Keratinocyte (primary cell): ENCODE data around the gene SYMPK. TPM values are rescaled to one million over a fixed set of nuclear protein-coding genes. Genes with fewer than 3 reads are reported as not detected.

Experiments used
- DNase-seq: peaks from one replicate; pipeline ENCODE4 v3.0.0-alpha.2; 2011; ENCODE audit warnings: low read depth, missing footprints, low spot score
- FAIRE-seq: peaks from 2 replicates; lab custom pipeline; 2011; peaks lifted over from hg19 to GRCh38; lab: Jason Lieb, UNC
- H2AFZ ChIP-seq: 2 replicates; pipeline ENCODE4 v1.6.0; 2012; ENCODE audit warnings: low read length, control low read depth, inconsistent platforms; ENCODE audit not compliant: control insufficient read depth
- H3K27ac ChIP-seq: 2 replicates; pipeline ENCODE4 v1.5.1; 2011; ENCODE audit warnings: low read length; ENCODE audit not compliant: control insufficient read depth, insufficient read depth
- H3K27me3 ChIP-seq: 3 replicates; pipeline ENCODE4 v1.6.0; 2011; ENCODE audit warnings: low read length; ENCODE audit not compliant: control insufficient read depth, insufficient read depth; ENCODE audit errors: extremely low read depth
- H3K36me3 ChIP-seq, 2 experiments: 2 replicates in 1 of 2; 3 replicates in 1 of 2; pipeline ENCODE4 v1.5.1; 2011; ENCODE audit warnings: low read length in 2 of 2, mild to moderate bottlenecking in 1 of 2; ENCODE audit not compliant: control insufficient read depth in 2 of 2, insufficient read depth in 2 of 2; ENCODE audit errors: extremely low read depth in 1 of 2
- H3K4me1 ChIP-seq: 3 replicates; pipeline ENCODE4 v1.5.1; 2011; ENCODE audit warnings: low read length; ENCODE audit not compliant: control insufficient read depth, insufficient read depth; ENCODE audit errors: extremely low read depth
- H3K4me2 ChIP-seq: 3 replicates; pipeline ENCODE4 v1.6.0; 2011; ENCODE audit warnings: low read depth, low read length; ENCODE audit not compliant: control insufficient read depth, insufficient read depth; ENCODE audit errors: extremely low read depth
- H3K4me3 ChIP-seq, 3 experiments: fragments of 200-600 bp in 1 of 3; sonication (generic) in 1 of 3; 2 replicates in 2 of 3; 3 replicates in 1 of 3; pipeline ENCODE4 v1.5.1; 2011 to 2016; ENCODE audit warnings: low read length in 3 of 3, mild to moderate bottlenecking in 3 of 3, control low read depth in 2 of 3, inconsistent platforms in 1 of 3, low read depth in 1 of 3, mixed read lengths in 1 of 3, mixed run types in 1 of 3, moderate library complexity in 1 of 3; ENCODE audit not compliant: control insufficient read depth in 2 of 3, insufficient read depth in 2 of 3; ENCODE audit errors: extremely low read depth in 1 of 3
- H3K79me2 ChIP-seq: 2 replicates; pipeline ENCODE4 v1.6.0; 2012; ENCODE audit warnings: low read length; ENCODE audit not compliant: control insufficient read depth, insufficient read depth
- H3K9ac ChIP-seq: 3 replicates; pipeline ENCODE4 v1.6.0; 2011; ENCODE audit warnings: low read length; ENCODE audit not compliant: control insufficient read depth, insufficient read depth; ENCODE audit errors: extremely low read depth
- H3K9me1 ChIP-seq: 3 replicates; pipeline ENCODE4 v1.6.0; 2011; ENCODE audit warnings: low read length; ENCODE audit not compliant: control insufficient read depth, insufficient read depth; ENCODE audit errors: extremely low read depth
- H3K9me3 ChIP-seq: 2 replicates; pipeline ENCODE4 v1.5.1; 2012; ENCODE audit warnings: low read depth, low read length; ENCODE audit not compliant: control insufficient read depth
- H4K20me1 ChIP-seq: 3 replicates; pipeline ENCODE4 v1.6.0; 2011; ENCODE audit warnings: low read length; ENCODE audit not compliant: control insufficient read depth, insufficient read depth; ENCODE audit errors: extremely low read depth
- CTCF ChIP-seq, 3 experiments: IDR thresholded peaks in 1 of 3; conservative IDR thresholded peaks in 1 of 3; optimal IDR thresholded peaks in 1 of 3; 2 replicates in 2 of 3; 3 replicates in 1 of 3; pipeline versions ENCODE3 to v1.5.1; 2011; ENCODE audit warnings: low read length in 3 of 3, mild to moderate bottlenecking in 3 of 3, moderate library complexity in 2 of 3, control low read depth in 1 of 3, inconsistent platforms in 1 of 3; ENCODE audit not compliant: insufficient read depth in 2 of 3; ENCODE audit errors: extremely low read depth in 1 of 3
- EZH2 ChIP-seq: IDR thresholded peaks from one replicate; pipeline ENCODE4 v1.6.1; 2012; ENCODE audit warnings: inconsistent platforms, mild to moderate bottlenecking, low read length, moderate library complexity
- dilution Hi-C: fragments of 300-500 bp; cut with MboI; formaldehyde crosslinking; loops from one replicate; pipeline ENCODE4 v1.7.0; 2020; ENCODE audit warnings: low sequenced_read_pairs; ENCODE audit not compliant: extremely low pct_ligation_motif_present
- polyA plus RNA-seq, 5 experiments: library from polyadenylated mRNA; depleted of rRNA in 3 of 5; stranded (reverse) in 3 of 5; stranded (forward) in 1 of 5; unstranded in 1 of 5; fragments of >200 nt; gene quantifications; 1 replicate in 1 of 5; 2 replicates in 3 of 5; 3 replicates in 1 of 5; pipeline versions ENCODE4 v1.2.1 to v1.2.3, GENCODE V29; 2011 to 2012; ENCODE audit warnings: missing spikeins in 2 of 5, low read depth in 1 of 5, low replicate concordance in 1 of 5

Gene SYMPK
- polyA plus RNA-seq, 1 donor (not counting 4 experiments of a cell fraction or from before 2014, with no cell fraction given): 56.0 TPM

- Histone ChIP-seq H3K27me3 (peaks cover 37% of the 10 kb centered on the region), H3K9me1 (no peaks in the 10 kb centered on the region), H3K4me3 (no peak overlapping the region), H3K9ac (no peak overlapping the region), H3K4me1 (peaks cover 10% of the 10 kb centered on the region), H4K20me1 (no peaks in the 10 kb centered on the region), H2AFZ (no peak overlapping the region), H3K9me3 (no peaks in the 10 kb centered on the region), H3K36me3 (no peaks in the 10 kb centered on the region), H3K79me2 (peaks cover 25% of the 10 kb centered on the region), H3K4me2 (no peak overlapping the region), H3K27ac (no peak overlapping the region)
- no peak for DNase-seq
- dilution Hi-C loops: no loop called here
- TF ChIP-seq CTCF (optimal IDR thresholded peaks at IDR 0.05 in 1 of 3, IDR thresholded peaks at IDR 0.05 in 1 of 3, conservative IDR thresholded peaks at IDR 0.05 in 1 of 3; ENCODE audit: extremely low read depth in 1 of 3, insufficient read depth in 2 of 3, low read length in 3 of 3) (no peak), EZH2 (peak; percentile 76)
- FAIRE-seq: no peak
Observed at GRCh38 chr19:45864629-45865082, 1.7 kb upstream of the SYMPK start.

GRCh38 chr19:45863840-45864628 lies 1.1 kb upstream of the SYMPK start, which contains the start of gene FOXA3:
Gene FOXA3, plus strand, starts transcription at chr19:45864326. Its CDS starts 131 bp downstream, at chr19:45864457.
- peak within 1 kb of the TSS; percentile 97 for H2AFZ ChIP-seq
- peaks cover 29% of the 10 kb centered on the region for H3K79me2 ChIP-seq
- no peak for DNase-seq
- H3K4me1 ChIP-seq: peaks cover 10% of the 10 kb centered on the region
- H4K20me1 ChIP-seq: no peaks in the 10 kb centered on the region
- FAIRE-seq: no peak
- peak within 1 kb of the TSS; percentile 58 to 100 (median 94) for H3K4me3 ChIP-seq
- H3K9me3 ChIP-seq: no peaks in the 10 kb centered on the region
- H3K9me1 ChIP-seq: no peaks in the 10 kb centered on the region
- no peak within 1 kb of the TSS for H3K27ac ChIP-seq
- H3K27me3 ChIP-seq: peaks cover 37% of the 10 kb centered on the region
- dilution Hi-C loops: no loop called here
- H3K4me2 ChIP-seq: peak within 1 kb of the TSS; percentile 91
- H3K36me3 ChIP-seq: peaks cover under 1% of the 10 kb centered on the region in 2 experiments
- peak within 1 kb of the TSS; percentile 33 for H3K9ac ChIP-seq
- TF ChIP-seq CTCF (optimal IDR thresholded peaks at IDR 0.05 in 1 of 3, IDR thresholded peaks at IDR 0.05 in 1 of 3, conservative IDR thresholded peaks at IDR 0.05 in 1 of 3; ENCODE audit: extremely low read depth in 1 of 3, insufficient read depth in 2 of 3, low read length in 3 of 3) (peak; percentile 16 to 46 (median 36)), EZH2 (peak; percentile 49)
